AG04449 (cell line): ENCODE measurements around the gene RAVER1.
"Not testable (repeated sequence)": the region's sequence is repeated elsewhere in the genome, so short reads cannot be mapped to it uniquely, and the experiment has no call there.

Experiments used
- CTCF ChIA-PET: fragments of 350-600 bp; formaldehyde crosslinking; extraction: SDS; loops from one replicate; lab custom pipeline; 2021; ENCODE audit warnings: antibody characterized with exemption; lab: Yijun Ruan, JAX
- POLR2A ChIA-PET: fragments of 400-600, 350-600 bp; formaldehyde crosslinking; extraction: SDS; loops from one replicate; lab custom pipeline; 2020; ENCODE audit warnings: antibody characterized with exemption, inconsistent platforms; lab: Yijun Ruan, JAX
- DNase-seq: peaks from one replicate; pipeline ENCODE4 v3.0.0-alpha.2; 2010; ENCODE audit warnings: low read depth, low spot score
- H3K4me3 ChIP-seq: 2 replicates; pipeline ENCODE4 v1.5.1; 2011; ENCODE audit warnings: low read depth, mild to moderate bottlenecking, control low read depth, low read length
- CTCF ChIP-seq: IDR thresholded peaks from one replicate; pipeline ENCODE4 v1.5.1; 2011; ENCODE audit warnings: mild to moderate bottlenecking, moderate library complexity, low read length, control low read depth, inconsistent platforms; ENCODE audit not compliant: insufficient read depth; ENCODE audit errors: missing control alignments

The RAVER1 gene

GRCh38 chr19:10339380-10339960 lies 6.1 kb upstream of the RAVER1 start, which contains the start of gene ICAM3:
Gene ICAM3, minus strand, starts transcription at chr19:10339624. Its CDS starts 10 bp downstream, at chr19:10339614.
- TF ChIP-seq CTCF, result no peak
- ChIA-PET CTCF (no interaction called here), POLR2A (no interaction called here)
- no peak within 1 kb of the TSS for H3K4me3 ChIP-seq
- DNase-seq, result no peak

GRCh38 chr19:10338940-10339339 lies 5.6 kb upstream of the RAVER1 start:
- H3K4me3 ChIP-seq, result no peak overlapping the region
- CTCF ChIA-PET, result no interaction called here
- no peak for DNase-seq
- POLR2A ChIA-PET, result no interaction called here
- TF ChIP-seq CTCF, result no peak

GRCh38 chr19:10336725-10337124 lies 3.4 kb upstream of the RAVER1 start:
- DNase-seq, POLR2A ChIA-PET, H3K4me3 ChIP-seq: not testable (repeated sequence)
- CTCF ChIA-PET, result interaction anchor here (0.9 kb wide), 1 partner anchor 52 kb away, joined by 3 read pairs; no protein-coding TSS in a partner anchor

- no peak for DNase-seq
- no peak for TF ChIP-seq CTCF
- POLR2A ChIA-PET, result interaction anchor here (1.5 to 2.3 kb wide), 2 partner anchors 44 to 77 kb away, joined by 3 to 10 read pairs; no protein-coding TSS in a partner anchor
- H3K4me3 ChIP-seq, result peak overlapping the region; percentile 87
- CTCF ChIA-PET, result interaction anchor here (1.3 to 4.4 kb wide), 4 partner anchors 11 to 76 kb away, joined by 4 to 24 read pairs (median 16); partner anchors contain the start of gene ICAM1
These were observed 2.1 kb upstream of the RAVER1 start for GRCh38 chr19:10335352-10335985.

GRCh38 chr19:10334588-10335351 lies 1.4 kb upstream of the RAVER1 start:
- peak overlapping the region; percentile 87 for H3K4me3 ChIP-seq
- peak; percentile 33 for TF ChIP-seq CTCF
- POLR2A ChIA-PET, result interaction anchor here (0.6 to 2.3 kb wide), 7 partner anchors 43 to 218 kb away, joined by 3 to 10 read pairs (median 4); partner anchors contain the start of genes ICAM1, ICAM5 and TYK2
- CTCF ChIA-PET, result interaction anchor here (0.9 to 4.4 kb wide), 10 partner anchors 10 to 75 kb away, joined by 3 to 24 read pairs (median 5); partner anchors contain the start of gene ICAM1
- peak; percentile 50 for DNase-seq

GRCh38 chr19:10333758-10334587 lies 644 bp upstream of the RAVER1 start:
- H3K4me3 ChIP-seq, result peak overlapping the region; percentile 87
- CTCF ChIA-PET, result interaction anchor here (0.7 to 4.4 kb wide), 11 partner anchors 9 to 237 kb away, joined by 3 to 24 read pairs (median 5); partner anchors contain the start of gene ICAM1
- POLR2A ChIA-PET, result interaction anchor here (0.6 to 2.3 kb wide), 11 partner anchors 9 to 217 kb away, joined by 3 to 10 read pairs (median 4); partner anchors contain the start of genes ICAM1, ICAM5 and TYK2
- TF ChIP-seq CTCF, result no peak
- no peak for DNase-seq
